HUES48 (cell line): ENCODE results near the gene NUMB.
A peak's percentile ranks its signal among the peaks of the same experiment; 100 is the strongest.

ENCODE experiments used
- H3K27ac ChIP-seq: one replicate; pipeline ENCODE4 v1.7.0; 2013; ENCODE audit warnings: low read depth, low read length, inconsistent platforms
- H3K27me3 ChIP-seq: 2 replicates; pipeline ENCODE4 v1.6.1; 2013; ENCODE audit warnings: mild to moderate bottlenecking, low read length; ENCODE audit not compliant: control insufficient read depth, insufficient read depth
- H3K36me3 ChIP-seq: 2 replicates; pipeline ENCODE4 v1.6.1; 2013; ENCODE audit warnings: low read length; ENCODE audit not compliant: control insufficient read depth, insufficient read depth
- H3K4me1 ChIP-seq: 2 replicates; pipeline ENCODE4 v1.6.1; 2013; ENCODE audit warnings: mild to moderate bottlenecking, low read length; ENCODE audit not compliant: control insufficient read depth, insufficient read depth
- H3K4me3 ChIP-seq: 2 replicates; pipeline ENCODE4 v1.5.1; 2013; ENCODE audit warnings: mild to moderate bottlenecking, low read depth, low read length
- H3K9ac ChIP-seq: 2 replicates; pipeline ENCODE4 v1.6.1; 2013; ENCODE audit warnings: mild to moderate bottlenecking, low read depth, low read length, moderate library complexity
- H3K9me3 ChIP-seq: 2 replicates; pipeline ENCODE4 v1.6.1; 2013; ENCODE audit warnings: low read length; ENCODE audit not compliant: control insufficient read depth, insufficient read depth

The NUMB gene

DNA sequence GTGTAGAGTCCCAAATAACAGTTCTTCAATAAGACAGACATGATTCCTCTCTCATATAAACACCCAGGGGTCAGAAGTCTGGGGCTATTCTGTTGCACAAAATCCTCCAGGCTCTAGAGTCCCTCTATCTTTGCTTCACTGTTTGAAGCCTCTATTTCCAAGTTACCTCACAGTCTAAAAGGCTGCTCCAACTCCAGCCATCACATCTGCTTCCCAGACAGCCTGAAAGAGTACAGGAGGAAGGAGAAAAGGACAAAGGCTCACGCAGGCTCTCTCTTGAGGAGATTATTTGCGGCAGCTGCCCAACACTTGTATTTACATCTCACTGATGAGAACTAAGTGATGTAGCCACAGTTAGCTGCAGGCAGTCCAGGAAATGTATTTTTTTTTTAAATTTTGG, 214.6 kb downstream of the NUMB start:
- Histone ChIP-seq H3K27ac (no peak overlapping the region), H3K4me1 (peaks cover 11% of the 10 kb centered on the region), H3K27me3 (peaks cover 15% of the 10 kb centered on the region), H3K9ac (no peak overlapping the region), H3K4me3 (no peak overlapping the region), H3K36me3 (no peaks in the 10 kb centered on the region; the same call in 1 of the 2 replicates), H3K9me3 (no peaks in the 10 kb centered on the region)

DNA sequence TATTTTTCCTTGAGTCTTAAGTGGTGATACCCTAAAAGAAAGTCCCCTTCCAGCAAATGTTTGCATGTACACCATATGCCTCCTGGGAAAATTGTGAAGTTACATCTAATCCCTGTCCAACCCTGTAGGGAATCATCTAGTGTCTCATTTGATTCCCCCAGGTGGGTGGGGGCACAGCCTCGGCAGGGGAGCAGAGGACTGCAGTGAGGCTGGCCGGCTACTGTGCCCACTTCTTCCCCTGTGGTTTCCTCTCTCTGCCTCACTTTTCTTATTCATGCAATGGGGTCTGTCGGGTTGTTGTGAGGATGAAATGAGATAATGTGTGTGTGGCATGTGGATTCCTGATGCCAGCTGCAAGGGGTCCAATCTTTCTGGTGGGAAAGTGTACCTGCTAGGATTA, 215.0 kb downstream of the NUMB start:
- Histone ChIP-seq H3K9me3 (no peaks in the 10 kb centered on the region), H3K36me3 (no peaks in the 10 kb centered on the region; the same call in 1 of the 2 replicates), H3K4me1 (peaks cover 15% of the 10 kb centered on the region), H3K4me3 (no peak overlapping the region), H3K27ac (no peak overlapping the region), H3K27me3 (peaks cover 19% of the 10 kb centered on the region), H3K9ac (no peak overlapping the region)

DNA sequence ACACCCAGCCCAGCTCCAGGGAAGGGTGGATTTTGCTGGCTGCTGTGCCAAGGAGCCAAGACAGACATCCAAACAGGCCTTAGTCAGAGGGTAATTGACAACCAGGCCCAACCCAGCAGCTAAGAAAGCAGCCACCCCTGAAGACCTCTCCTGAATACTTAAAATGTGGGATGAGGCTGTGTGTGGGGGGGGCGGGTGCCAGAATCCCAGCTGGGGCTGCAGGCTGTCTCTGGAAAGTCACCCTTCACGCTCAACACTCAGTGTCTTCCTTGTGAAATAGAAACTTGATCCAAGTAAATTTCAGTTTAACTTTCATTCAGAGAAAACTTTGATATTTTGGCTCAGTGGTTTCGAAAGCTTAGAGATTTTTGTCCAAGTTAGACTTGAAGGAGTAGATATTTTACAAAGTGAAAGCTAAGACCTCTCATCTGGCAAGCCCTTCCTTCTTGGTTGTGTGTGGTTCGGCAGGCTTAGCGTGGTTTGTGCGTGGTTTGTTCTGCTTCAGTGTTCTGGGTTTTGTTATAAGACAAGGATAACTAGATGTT, 215.9 kb downstream of the NUMB start:
- Histone ChIP-seq H3K9ac (no peak overlapping the region), H3K4me3 (no peak overlapping the region), H3K36me3 (no peaks in the 10 kb centered on the region; the same call in 1 of the 2 replicates), H3K27me3 (peaks cover 28% of the 10 kb centered on the region), H3K4me1 (peaks cover 15% of the 10 kb centered on the region), H3K9me3 (no peaks in the 10 kb centered on the region), H3K27ac (no peak overlapping the region)

DNA sequence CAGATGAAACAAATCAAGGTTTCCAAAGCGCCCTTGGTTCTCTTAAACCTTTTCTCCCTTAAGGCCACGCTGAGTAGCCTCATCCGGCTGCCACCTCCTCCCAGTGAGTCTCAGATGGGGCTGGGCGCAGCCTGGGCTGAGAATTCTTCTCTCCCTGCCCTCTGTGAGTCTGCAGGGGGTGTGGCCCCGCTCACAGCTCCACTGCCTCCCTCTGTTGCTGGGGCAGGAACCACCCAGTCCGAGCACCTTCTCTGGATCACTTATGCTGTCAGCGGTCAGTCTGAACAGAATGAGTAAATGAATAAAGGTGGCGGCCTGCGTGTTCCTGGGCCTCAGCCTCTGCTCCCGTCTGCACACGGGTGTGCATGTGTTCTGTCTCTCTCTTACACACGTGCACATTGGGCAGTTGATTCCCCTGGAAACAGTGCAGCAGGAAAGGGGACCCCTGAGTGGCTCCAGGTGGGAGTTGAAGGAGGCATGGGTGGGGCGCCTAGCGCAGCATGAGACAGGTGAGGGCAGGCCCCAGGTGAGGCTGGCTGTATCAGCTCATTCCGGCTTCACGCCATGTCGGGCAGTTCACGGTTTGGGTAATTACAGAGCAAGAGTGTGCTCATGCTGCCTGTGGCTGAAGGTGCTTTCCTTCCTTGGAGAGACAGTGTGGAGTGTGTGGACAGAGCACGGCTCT, 216.7 kb downstream of the NUMB start:
- H3K27me3 ChIP-seq: peaks cover 36% of the 10 kb centered on the region
- H3K27ac ChIP-seq: no peak overlapping the region
- H3K4me3 ChIP-seq: no peak overlapping the region
- H3K4me1 ChIP-seq: peaks cover 22% of the 10 kb centered on the region
- H3K9ac ChIP-seq: no peak overlapping the region
- H3K9me3 ChIP-seq: no peaks in the 10 kb centered on the region
- H3K36me3 ChIP-seq: no peaks in the 10 kb centered on the region; the same call in 1 of the 2 replicates

DNA sequence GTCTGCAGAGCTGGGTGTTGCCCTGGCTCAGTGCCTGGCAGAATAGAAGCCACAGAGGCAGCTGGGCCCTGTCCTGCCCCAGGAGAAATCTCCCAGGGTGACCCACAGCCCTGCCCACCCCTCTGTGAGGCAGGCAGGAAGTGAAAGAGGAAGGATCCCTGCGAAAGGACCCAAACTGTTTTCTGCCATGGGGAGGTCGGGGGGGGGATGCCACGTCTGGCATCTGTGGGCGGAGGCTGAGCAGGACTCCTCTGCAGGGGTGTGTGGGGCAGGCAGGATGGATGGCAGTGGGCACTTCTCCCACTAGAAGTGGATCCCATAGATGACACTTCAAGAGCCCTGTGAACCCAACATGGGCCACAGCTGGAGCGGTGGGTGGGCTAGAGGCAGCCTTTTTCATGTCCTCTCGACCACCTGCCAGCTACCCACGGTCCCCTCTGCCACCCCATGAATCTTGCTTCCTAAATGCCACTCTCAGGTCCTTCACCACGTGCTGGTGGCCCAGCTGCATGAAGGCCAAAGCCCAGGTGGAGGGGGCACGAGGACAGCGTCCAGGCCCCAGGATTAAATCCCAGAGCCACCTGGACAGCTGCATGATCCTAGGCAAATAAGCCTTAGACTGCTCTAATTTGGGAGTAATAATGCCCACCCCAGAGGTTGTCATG, 217.4 kb downstream of the NUMB start:
- Histone ChIP-seq H3K9me3 (no peaks in the 10 kb centered on the region), H3K27ac (no peak overlapping the region), H3K36me3 (no peaks in the 10 kb centered on the region; the same call in 1 of the 2 replicates), H3K27me3 (peaks cover 42% of the 10 kb centered on the region), H3K9ac (no peak overlapping the region), H3K4me3 (no peak overlapping the region), H3K4me1 (peaks cover 27% of the 10 kb centered on the region)

DNA sequence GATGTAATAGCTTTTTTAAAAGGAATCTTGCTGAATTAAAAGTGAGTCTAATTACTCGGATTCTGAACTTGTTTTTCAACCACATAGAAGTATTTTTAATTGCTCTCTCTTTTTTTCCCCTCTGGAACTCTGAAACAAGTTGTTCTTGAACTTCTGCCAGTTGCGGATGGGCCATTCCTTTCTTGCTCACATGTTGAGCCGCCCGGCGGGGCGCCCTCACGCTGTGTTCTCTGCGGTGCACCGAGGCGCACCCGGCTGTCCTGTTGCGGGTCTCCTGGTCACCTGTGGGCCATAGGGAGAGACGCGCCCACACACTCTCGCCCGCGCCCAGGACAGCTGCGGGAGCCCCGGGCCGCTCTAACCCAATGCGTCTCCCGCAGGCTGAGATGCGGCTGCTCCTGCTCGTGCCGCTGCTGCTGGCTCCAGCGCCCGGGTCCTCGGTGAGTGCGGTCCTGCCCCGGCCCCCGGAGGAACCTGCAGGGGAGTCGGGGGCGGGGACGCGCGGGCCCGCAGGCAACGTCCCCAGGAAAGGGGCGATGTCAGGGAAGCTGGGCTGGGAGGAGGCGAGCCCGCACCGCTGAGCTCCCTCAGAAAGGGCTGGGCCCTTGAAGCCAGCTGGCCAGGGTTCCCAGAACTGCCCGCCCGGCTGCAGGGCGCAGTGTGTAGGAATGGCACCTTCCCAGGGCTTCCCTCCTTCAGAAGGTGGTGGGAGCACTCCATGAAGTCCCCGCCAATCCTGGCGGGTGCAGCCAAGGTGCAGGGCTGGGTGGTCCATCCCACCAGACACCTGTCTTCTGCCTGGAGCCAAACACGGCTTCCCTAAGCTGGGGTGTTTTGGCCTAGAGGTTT, 218.7 kb downstream of the NUMB start:
- H3K4me1 ChIP-seq: peaks cover 41% of the 10 kb centered on the region

DNA sequence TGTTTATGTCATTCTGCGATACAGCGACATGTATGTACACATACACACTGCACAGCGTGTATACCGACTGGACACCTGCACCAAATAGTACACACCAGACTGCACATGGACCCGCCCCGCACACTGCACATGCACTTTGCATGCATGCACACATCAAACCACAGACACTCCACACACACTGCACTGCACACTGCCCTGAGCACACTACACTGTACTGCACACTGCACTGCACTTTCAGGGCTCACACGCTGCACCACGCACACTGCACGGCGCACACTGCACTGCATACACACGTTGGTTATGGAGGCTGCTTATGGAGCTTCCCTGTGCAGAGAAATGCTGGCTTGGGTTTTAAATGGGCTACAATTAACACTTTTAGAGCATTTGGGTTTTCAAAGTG, 219.4 kb downstream of the NUMB start:
- Histone ChIP-seq H3K4me3 (peak overlapping the region; percentile 55), H3K4me1 (peaks cover 47% of the 10 kb centered on the region), H3K9me3 (no peaks in the 10 kb centered on the region), H3K27ac (no peak overlapping the region), H3K27me3 (peaks cover 42% of the 10 kb centered on the region), H3K36me3 (no peaks in the 10 kb centered on the region; the same call in 1 of the 2 replicates), H3K9ac (no peak overlapping the region)

More for the DNA sequence above, 218.7 kb downstream of the NUMB start:
- Histone ChIP-seq H3K27me3 (peaks cover 42% of the 10 kb centered on the region), H3K9me3 (no peaks in the 10 kb centered on the region), H3K27ac (no peak overlapping the region), H3K9ac (no peak overlapping the region), H3K4me3 (peak overlapping the region; percentile 55), H3K36me3 (no peaks in the 10 kb centered on the region; the same call in 1 of the 2 replicates)

DNA sequence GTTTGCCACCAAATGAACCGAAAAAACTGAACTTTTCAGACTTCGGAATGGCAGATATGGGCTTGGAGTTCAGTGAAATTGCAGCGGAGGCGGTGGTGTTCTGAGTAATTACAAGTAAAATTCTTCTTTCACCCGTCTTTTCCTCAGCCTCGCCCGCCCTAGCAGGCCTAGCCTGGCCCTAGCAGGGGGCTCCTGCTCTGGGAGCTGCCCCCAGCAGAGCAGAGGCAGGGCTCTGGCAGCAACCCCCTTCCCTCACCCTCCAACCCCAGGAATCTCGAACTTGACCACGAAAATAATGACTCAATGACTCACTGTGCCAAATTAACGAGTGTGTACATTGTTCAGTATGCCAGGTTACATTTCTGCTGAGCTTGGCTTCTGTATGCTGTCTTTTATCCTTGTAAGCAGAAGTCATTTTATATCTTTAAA, 219.9 kb downstream of the NUMB start:
- Histone ChIP-seq H3K9ac (no peak overlapping the region), H3K9me3 (no peaks in the 10 kb centered on the region), H3K36me3 (no peaks in the 10 kb centered on the region; the same call in 1 of the 2 replicates), H3K27ac (no peak overlapping the region), H3K4me1 (peaks cover 52% of the 10 kb centered on the region), H3K4me3 (peak overlapping the region; percentile 55), H3K27me3 (peaks cover 42% of the 10 kb centered on the region)

DNA sequence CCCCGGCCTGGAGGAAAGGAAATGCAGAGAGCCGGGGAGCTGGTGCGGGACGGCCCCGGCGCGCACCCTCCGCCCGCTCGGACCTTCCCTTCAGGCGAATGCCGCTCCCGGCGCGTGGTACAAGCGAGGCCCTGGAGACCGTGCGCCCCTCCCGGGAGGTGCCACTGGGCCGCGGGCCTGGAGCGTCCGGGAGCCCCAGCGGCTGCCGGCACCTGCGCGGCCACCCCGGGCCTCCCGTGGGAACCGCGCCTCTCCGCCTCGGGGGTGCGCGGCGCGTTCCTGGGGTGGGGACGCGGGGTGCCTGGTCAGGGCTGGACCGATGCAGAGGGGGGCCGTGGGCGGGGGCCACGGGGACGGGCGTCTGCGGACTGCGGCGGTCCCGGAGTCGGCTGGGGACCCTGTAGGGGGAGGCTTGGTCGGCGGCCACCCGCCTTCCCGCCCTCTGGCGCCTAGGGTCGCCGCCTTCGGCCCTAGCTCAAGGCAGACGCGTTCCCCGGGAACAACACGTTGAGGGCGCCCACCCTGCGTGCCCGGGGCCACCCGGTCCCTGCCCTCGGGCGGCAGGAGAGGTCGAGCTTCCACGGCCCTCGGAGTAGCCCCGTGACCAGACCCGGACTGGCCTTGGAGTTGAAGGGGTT, 220.4 kb downstream of the NUMB start:
- H3K27me3 ChIP-seq: peaks cover 42% of the 10 kb centered on the region
- no peak overlapping the region for H3K9ac ChIP-seq
- H3K4me3 ChIP-seq: peak overlapping the region; percentile 55
- peaks cover 57% of the 10 kb centered on the region for H3K4me1 ChIP-seq
- no peaks in the 10 kb centered on the region for H3K9me3 ChIP-seq
- H3K36me3 ChIP-seq: no peaks in the 10 kb centered on the region; the same call in 1 of the 2 replicates
- H3K27ac ChIP-seq: no peak overlapping the region

DNA sequence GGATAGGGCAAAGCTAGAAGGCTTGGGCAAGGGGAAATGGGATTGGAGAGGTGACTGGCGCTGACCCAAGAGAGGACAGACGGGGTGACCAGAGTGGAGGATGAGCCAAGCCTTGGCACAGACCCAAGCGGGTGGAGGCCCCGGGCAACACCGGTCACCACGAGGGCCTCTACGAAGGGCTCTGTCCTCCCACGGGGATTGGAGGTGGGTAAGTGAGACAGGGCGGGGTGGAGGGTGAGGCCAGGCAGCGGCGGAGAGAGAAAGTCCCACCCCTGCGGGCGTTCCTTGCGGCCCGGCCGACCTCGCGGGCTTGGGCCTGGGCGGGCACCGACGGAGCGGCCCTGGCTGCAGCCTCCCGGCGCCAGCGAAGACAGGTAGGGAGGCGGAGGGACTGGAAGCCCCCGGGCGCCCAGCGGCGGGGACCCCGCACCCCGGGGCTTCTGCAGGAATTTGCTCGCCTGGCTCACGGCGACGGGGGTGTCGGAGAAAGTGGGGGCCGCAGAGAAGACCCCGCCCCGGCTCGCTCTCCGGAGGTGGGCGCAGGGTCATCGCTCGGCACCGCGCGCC, 221.0 kb downstream of the NUMB start, which contains the start of gene PAPLN:
TSS of gene PAPLN (plus strand) at position 288 of the 567 bp plus-strand sequence. CDS start 2,273 bp downstream, outside the sequence.
- Histone ChIP-seq H3K27ac (peak within 1 kb of the TSS; percentile 90), H3K4me3 (peak within 1 kb of the TSS; percentile 55), H3K9me3 (no peaks in the 10 kb centered on the region), H3K4me1 (peaks cover 63% of the 10 kb centered on the region), H3K36me3 (no peaks in the 10 kb centered on the region; the same call in 1 of the 2 replicates), H3K9ac (no peak within 1 kb of the TSS), H3K27me3 (peaks cover 42% of the 10 kb centered on the region)
